HG03469 (cell line): ENCODE data around the gene TRMT6.
A peak's percentile ranks its signal among the peaks of the same experiment; 100 is the strongest.

Experiments
- ATAC-seq: cut with Tn5 transposase; IDR thresholded peaks from one replicate; pipeline ENCODE4 v1.9.1; 2021; ENCODE audit warnings: mild to moderate bottlenecking, moderate library complexity, moderate number of reproducible peaks; ENCODE audit not compliant: unreplicated experiment

TRMT6 gene, protein sequence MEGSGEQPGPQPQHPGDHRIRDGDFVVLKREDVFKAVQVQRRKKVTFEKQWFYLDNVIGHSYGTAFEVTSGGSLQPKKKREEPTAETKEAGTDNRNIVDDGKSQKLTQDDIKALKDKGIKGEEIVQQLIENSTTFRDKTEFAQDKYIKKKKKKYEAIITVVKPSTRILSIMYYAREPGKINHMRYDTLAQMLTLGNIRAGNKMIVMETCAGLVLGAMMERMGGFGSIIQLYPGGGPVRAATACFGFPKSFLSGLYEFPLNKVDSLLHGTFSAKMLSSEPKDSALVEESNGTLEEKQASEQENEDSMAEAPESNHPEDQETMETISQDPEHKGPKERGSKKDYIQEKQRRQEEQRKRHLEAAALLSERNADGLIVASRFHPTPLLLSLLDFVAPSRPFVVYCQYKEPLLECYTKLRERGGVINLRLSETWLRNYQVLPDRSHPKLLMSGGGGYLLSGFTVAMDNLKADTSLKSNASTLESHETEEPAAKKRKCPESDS

DNA sequence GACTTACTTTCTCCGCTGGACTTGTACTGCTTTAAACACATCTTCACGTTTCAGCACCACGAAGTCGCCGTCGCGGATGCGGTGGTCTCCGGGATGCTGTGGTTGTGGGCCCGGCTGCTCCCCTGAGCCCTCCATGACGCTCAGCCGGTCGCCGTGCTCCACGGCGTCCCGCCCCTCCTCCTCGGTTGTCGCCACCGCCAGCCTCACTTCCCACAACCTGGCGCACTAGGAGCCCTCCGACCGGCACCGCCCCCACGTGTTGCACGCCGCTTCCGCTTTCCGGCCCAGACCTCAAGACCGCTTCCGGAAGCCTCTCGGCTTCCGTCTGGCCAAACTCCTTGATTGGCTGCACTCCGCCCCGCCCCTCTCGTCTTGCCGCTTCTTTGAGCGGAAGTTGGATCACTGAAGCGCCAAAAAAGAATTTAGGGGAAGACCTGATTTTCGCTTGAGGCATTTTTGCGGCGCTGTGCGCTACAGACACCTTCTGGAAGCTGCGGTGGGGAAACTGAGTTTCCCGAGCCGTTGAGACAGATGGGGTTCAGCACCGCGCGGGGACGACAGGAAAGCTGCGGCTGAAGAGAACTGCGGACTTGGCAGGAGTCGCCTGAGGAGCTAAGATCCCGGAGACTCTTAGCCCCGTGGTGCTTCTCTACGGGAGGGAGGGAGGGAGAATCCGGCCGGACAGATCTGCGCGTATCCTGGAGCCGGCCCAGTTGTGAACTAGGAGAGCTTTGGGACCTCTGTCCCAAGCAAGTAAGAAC lies at the start of gene TRMT6, which contains the start of gene MCM8:
Gene TRMT6 (minus strand): TSS at position 263 of the 761 bp plus-strand sequence. CDS start 128 bp downstream, at position 135.
Gene MCM8 (plus strand): TSS at position 382 of the 761 bp plus-strand sequence. CDS start 1,364 bp downstream, outside the sequence.
- peak; percentile 89 for ATAC-seq

GRCh38 chr20:5999783-6000182 lies 49.5 kb upstream of the TRMT6 start:
- no peak for ATAC-seq

GRCh38 chr20:5996765-5997164 lies 46.4 kb upstream of the TRMT6 start:
- peak; percentile 96 for ATAC-seq

DNA sequence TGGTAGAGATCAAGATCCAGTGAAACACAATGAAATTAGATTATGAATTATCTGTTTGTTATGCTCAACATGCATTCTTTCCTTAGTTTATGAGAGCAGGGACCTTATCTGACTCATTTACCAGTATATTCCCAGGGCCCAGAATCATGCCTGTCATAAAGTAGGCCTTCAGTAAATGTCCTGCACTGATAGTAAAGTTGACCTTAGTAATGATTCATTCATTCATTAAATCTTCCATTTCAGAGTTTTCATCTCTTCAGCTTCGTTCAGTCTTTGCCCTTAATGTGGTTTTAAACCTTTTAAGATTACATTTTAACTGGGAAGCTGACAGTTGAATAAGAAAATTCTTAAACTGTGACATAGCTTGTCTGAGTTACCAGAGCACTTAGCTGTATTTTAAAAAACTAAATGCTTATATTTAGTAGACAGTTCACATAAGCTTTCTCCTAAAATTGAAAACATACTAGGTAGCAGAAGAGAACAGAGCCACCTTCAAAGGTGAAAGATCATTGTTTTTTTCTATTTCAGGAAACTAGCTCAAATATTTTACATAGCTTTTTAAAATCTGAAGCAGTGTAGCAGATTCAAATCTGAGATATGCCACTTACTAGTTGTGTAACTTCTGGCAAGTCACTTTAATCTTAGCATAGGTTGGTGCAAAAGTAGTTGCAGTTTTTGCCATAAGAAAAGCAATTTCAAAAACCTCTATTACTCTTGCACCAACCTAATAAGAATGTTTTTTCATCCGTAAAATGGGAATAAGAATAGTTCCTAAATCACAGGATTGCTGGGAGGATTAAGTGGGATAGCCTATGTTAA lies 41.5 kb upstream of the TRMT6 start:
- no peak for ATAC-seq

- no peak for ATAC-seq
Observed at GRCh38 chr20:5990946-5991345, 40.6 kb upstream of the TRMT6 start.

GRCh38 chr20:5989539-5989938 lies 39.2 kb upstream of the TRMT6 start:
- ATAC-seq = no peak

DNA sequence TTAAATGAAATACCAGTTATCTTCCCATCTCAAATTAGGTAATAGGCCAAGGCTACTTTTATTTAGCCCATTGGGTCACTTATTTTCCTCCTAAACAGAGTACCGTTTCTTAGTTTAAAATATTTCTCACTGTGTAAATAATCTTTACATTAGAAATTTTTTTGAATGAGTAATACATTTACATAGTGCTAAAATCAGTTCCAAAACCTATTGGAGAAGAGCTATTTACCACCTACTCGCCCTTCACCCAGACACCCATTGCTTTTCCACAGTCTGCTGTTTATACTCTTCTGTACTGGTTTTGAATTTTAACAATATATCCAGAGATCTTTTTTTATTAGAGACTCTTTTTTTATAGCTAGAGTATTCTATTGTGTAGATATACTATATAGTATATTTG lies 37.0 kb upstream of the TRMT6 start:
- no peak for ATAC-seq

DNA sequence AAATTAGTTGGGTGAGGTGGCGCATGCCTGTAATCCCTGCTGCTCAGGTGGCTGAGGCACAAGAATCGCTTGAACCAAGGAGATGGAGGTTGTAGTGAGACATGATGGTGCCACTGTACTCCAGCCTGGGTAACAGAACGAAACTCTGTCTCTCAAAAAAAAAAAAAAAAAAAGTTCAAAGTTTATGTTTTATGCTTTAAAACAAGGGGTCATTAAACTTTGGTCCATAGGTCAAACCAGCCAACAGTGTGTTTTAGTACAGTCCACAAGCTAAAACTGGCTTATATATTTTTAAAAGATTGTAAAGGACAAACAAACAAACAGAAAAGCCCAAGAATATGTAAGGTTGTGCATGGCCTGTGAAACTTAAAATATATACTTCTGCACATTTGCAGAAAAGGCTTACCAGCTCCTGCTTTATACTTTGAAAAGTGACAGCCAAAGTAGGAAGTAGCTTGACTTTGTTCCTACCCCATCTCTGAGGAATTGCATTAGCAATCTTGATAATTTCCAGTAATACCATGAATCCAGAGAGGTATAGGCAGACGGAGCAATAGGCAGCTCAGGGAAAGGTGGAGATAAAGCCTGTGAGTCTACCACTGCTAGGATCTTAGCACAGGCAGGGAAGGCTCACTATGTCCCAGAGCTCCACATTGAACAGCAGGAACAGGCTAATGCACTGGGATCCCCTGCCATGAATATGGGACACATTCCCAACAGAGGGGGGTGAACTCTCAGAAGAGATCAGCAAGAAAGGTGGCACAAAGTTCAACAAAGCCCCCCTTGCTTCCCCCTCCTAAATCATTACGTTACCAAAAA lies 30.6 kb upstream of the TRMT6 start:
- no peak for ATAC-seq

DNA sequence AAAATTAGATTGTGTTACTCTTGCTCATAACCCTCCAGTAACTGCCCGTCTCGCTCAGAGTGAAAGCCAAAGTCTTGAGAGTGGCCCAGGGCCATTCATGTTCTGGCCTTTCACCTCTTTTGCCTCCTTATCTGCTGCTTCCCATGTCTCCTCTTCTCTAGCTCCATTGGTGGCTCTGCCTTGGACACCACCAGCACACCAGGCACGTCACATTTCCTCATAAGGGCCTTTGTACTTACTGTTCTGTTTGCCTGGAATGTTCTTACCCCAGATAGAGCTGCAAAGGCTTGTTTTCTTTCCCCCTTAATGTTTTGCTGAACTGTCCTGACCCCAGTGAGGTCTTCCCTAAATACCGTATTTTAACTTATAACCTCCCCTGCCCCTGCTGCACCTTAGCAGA lies 29.5 kb upstream of the TRMT6 start:
- no peak for ATAC-seq

- ATAC-seq = no peak
Observed at GRCh38 chr20:5977975-5978374, 27.6 kb upstream of the TRMT6 start.

DNA sequence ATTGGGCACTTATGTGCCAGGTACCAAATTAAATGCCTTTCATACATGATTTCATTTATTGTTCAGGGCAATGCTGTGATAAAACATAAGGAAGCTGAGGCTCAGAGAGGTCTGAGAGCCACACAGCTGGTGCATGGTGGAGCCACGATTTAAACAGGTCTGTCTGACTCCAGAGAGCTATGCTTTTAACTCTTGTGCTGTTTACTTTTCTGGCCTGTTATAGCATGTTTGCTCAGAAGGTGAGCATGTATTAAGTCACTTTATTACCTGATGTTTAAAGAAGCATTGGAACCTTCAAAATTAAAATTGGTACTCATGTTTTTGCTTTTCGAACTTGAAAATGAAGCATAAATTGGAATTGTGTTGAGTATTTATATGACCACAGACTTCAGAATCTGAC lies 26.9 kb upstream of the TRMT6 start:
- no peak for ATAC-seq

- ATAC-seq = no peak
Observed at GRCh38 chr20:5975778-5976177, 25.4 kb upstream of the TRMT6 start.

DNA sequence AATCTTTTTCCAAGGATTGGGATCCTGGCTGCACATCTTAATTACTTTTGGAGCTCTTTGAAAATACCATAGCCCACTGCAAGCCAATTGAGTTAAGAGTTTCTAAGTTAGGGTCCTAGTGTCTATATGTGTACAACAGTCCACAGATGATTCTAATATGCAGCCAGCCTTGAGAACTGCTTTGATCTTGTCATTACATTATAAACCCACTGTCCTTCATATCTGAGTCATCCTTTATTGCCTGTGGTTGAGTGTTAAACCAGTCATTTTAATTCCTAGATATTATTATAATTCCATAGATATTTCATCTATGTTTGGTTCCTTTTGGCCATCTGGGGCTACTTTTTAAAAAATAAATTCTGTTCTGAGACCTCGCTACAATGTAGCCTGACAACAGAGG lies 24.2 kb upstream of the TRMT6 start:
- no peak for ATAC-seq

- no peak for ATAC-seq
Observed at GRCh38 chr20:5973971-5974370, 23.6 kb upstream of the TRMT6 start.

- ATAC-seq = no peak
Observed at GRCh38 chr20:5973172-5973571, 22.8 kb upstream of the TRMT6 start.

DNA sequence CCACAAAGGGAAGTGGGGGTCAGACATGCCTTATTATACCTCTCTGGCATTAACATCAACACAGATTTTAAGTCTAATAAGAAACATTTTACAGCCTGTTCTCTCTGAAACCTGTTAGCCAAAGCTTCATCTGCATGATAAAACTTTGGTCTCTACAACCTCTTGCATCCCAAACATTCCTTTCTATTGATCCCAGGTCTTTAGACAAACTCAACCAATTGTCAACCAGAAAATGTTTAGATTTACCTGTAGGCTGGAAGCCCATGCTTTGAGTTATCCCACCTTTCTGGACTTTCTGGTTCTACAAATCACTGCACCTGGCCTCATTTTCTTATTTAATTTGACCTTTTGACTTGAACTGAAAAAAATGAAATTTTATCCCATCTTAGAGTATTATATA lies 20.9 kb upstream of the TRMT6 start:
- ATAC-seq = no peak

DNA sequence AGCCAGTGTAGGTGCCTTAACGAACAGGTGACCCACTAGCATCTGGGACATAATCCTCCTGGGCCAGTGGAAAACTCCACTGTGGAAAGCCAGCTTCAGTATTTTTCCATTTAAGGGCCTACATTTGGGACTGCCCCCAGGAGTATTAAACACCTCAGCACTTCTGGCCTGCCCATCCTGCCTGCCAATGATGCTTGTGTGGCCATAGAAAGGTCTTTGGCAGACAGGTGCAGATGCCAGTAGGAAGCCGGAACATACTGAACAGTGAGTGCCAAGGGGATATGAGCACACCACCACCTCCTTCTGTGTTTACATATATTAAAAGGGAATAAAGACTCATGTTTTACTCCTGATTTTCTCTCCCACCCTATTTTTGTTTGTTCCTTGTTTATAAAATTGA lies 20.0 kb upstream of the TRMT6 start:
- no peak for ATAC-seq

DNA sequence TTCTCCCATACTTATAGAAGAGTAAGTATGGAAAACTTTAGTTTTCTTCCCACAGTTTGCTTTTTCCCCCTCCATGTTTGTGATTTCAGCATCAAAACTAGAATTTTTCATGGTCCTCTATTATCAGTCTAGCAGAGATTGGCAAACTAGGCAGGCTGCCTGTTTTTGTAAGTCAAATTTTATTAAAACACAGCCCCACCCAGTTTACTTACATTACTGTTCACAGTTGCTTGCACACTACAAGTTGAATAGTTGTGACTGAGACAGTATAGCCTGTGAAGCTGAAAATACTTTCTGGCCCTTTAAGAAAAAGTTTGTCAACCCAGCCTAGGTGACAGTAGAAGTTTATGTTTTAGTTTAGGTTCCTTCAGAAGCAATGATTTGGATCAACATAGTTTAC lies 19.6 kb upstream of the TRMT6 start:
- no peak for ATAC-seq

DNA sequence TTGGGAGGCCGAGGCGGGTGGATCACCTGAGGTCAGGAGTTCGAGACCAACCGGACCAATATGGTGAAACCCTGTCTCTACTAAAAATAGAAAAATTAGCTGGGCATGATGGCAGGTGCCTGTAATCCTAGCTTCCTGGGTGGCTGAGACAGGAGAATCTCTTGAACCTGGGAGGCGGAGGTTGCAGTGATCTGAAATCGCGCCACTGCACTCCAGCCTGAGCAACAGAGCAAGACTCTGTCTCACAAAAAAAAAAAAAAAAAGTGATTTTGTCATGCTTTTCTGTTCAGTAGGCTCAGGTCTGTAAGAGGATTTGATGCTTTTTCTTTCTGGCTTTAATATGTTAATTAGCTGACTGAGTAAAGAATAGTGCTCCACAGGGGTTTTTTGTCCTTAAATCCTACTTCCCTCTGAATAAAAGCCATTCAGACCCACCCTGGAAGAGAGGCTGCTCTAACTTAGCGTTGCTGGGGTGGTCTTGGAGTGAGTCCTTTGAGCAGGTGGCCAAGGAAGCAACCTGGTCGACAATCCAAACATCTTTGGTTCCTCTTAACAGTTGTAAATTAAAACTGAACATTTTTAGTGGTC lies 19.1 kb upstream of the TRMT6 start:
- no peak for ATAC-seq

- no peak for ATAC-seq
Observed at GRCh38 chr20:5968462-5968861, 18.1 kb upstream of the TRMT6 start.
